ENCODE measurements around the gene MTA3. TPM values are rescaled to one million over a fixed set of nuclear protein-coding genes. Genes with fewer than 3 reads are reported as not detected.

MTA3 gene
- total RNA-seq, 1 donor from 2014 or later: 105 TPM

GRCh38 chr2:42754776-42755140 is 186.3 kb downstream of the MTA3 start:
- Mint-ChIP-seq H3K36me3 (ENCODE audit: low read depth, unreplicated experiment) (peaks cover 48% of the 10 kb centered on the region), H3K4me1 (ENCODE audit: unreplicated experiment) (no peaks in the 10 kb centered on the region), H3K27ac (ENCODE audit: unreplicated experiment) (no peak overlapping the region), H3K27me3 (ENCODE audit: unreplicated experiment) (peaks cover 4% of the 10 kb centered on the region), H3K9me3 (ENCODE audit: unreplicated experiment) (no peaks in the 10 kb centered on the region), H3K4me3 (ENCODE audit: unreplicated experiment) (no peak overlapping the region)
- TF ChIP-seq CTCF (IDR thresholded peaks at IDR 0.05; ENCODE audit: unreplicated experiment): no peak
- DNase-seq (ENCODE audit: low spot score): no peak

GRCh38 chr2:42755191-42755880 is 186.9 kb downstream of the MTA3 start:
- Mint-ChIP-seq H3K27me3 (ENCODE audit: unreplicated experiment) (peaks cover 4% of the 10 kb centered on the region), H3K36me3 (ENCODE audit: low read depth, unreplicated experiment) (peaks cover 45% of the 10 kb centered on the region), H3K4me1 (ENCODE audit: unreplicated experiment) (no peaks in the 10 kb centered on the region), H3K9me3 (ENCODE audit: unreplicated experiment) (no peaks in the 10 kb centered on the region), H3K27ac (ENCODE audit: unreplicated experiment) (no peak overlapping the region), H3K4me3 (ENCODE audit: unreplicated experiment) (no peak overlapping the region)
- no peak for DNase-seq (ENCODE audit: low spot score)
- TF ChIP-seq CTCF (IDR thresholded peaks at IDR 0.05; ENCODE audit: unreplicated experiment): no peak

GRCh38 chr2:42756150-42756775 is 187.8 kb downstream of the MTA3 start:
- no peak overlapping the region for H3K4me3 Mint-ChIP-seq (ENCODE audit: unreplicated experiment)
- no peak for DNase-seq (ENCODE audit: low spot score)
- H3K4me1 Mint-ChIP-seq (ENCODE audit: unreplicated experiment): no peaks in the 10 kb centered on the region
- H3K9me3 Mint-ChIP-seq (ENCODE audit: unreplicated experiment): no peaks in the 10 kb centered on the region
- H3K27ac Mint-ChIP-seq (ENCODE audit: unreplicated experiment): no peak overlapping the region
- H3K27me3 Mint-ChIP-seq (ENCODE audit: unreplicated experiment): peaks cover 8% of the 10 kb centered on the region
- peaks cover 42% of the 10 kb centered on the region for H3K36me3 Mint-ChIP-seq (ENCODE audit: low read depth, unreplicated experiment)
- no peak for TF ChIP-seq CTCF (IDR thresholded peaks at IDR 0.05; ENCODE audit: unreplicated experiment)

GRCh38 chr2:42756966-42757513 is 188.6 kb downstream of the MTA3 start:
- TF ChIP-seq CTCF (IDR thresholded peaks at IDR 0.05; ENCODE audit: unreplicated experiment): no peak
- Mint-ChIP-seq H3K4me3 (ENCODE audit: unreplicated experiment) (no peak overlapping the region), H3K27ac (ENCODE audit: unreplicated experiment) (no peak overlapping the region), H3K27me3 (ENCODE audit: unreplicated experiment) (peaks cover 8% of the 10 kb centered on the region), H3K4me1 (ENCODE audit: unreplicated experiment) (no peaks in the 10 kb centered on the region), H3K36me3 (ENCODE audit: low read depth, unreplicated experiment) (peaks cover 34% of the 10 kb centered on the region), H3K9me3 (ENCODE audit: unreplicated experiment) (no peaks in the 10 kb centered on the region)
- DNase-seq (ENCODE audit: low spot score): no peak
